Fibroblast of skin of scalp (primary cell): Measurements from ENCODE around the gene NEDD9.

Experiments
- DNase-seq: peaks from one replicate; pipeline ENCODE4 v3.0.0-alpha.2; 2013

Gene NEDD9

GRCh38 chr6:11140056-11140455 lies 92.4 kb downstream of the NEDD9 start:
- DNase-seq, result peak; percentile 75

DNA sequence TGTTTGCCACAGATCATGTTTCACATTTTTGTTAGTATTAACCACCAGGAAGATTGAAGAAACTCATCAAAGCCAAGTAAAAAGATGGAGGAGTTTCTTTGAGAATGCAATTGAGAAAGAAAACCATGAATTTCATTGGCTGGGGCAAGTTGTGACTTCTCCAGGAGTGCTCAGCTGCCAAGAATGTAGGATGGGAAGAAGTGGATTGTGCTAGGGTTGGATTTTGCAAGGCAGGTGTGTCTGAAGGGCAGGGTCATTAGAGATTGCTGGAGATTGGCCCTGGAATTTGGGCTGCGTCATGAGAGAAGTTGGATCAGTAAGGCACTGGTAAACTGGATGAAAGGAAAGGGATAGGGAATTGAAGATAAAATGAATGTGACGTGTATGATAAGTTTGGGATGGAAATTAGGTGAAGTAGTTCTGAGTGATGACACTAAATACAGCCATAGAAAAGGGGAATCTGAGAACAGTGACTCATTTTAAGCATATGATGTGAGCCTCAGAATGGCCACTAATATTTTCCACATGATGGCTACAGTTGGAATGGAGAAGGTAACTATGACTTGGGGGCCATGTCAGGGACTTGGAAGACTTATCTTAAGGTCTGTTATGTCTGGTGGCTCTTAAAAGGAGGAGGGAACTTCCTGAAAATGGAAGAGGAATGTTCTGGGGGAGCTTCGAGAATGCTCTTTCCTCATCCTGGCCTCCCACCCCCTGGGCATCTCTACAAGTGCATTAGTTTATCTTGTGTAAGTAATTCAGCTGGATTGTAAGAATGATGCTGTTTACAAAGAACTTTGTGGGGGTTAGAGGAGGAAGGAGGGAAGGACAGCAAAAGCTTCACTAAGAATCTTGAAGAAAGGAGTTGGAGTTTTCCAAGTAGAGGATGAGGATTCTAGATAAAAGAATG lies 93.2 kb downstream of the NEDD9 start:
- peak; percentile 56 for DNase-seq

- no peak for DNase-seq
These were observed 95.7 kb downstream of the NEDD9 start for GRCh38 chr6:11136809-11137208.
